NB4 (cell line): ENCODE data around the gene CTSA.

ENCODE experiments used
- POLR2A ChIP-seq: IDR thresholded peaks from 2 replicates; pipeline ENCODE4 v1.6.1; 2011; ENCODE audit warnings: mild to moderate bottlenecking; ENCODE audit not compliant: insufficient read length; ENCODE audit errors: extremely low read depth
- TF ChIP-seq, protein P1 (sequence below): IDR thresholded peaks from one replicate; pipeline ENCODE4 v1.5.1; 2012; ENCODE audit warnings: low read depth, low read length

- TF ChIP-seq, protein P1, sequence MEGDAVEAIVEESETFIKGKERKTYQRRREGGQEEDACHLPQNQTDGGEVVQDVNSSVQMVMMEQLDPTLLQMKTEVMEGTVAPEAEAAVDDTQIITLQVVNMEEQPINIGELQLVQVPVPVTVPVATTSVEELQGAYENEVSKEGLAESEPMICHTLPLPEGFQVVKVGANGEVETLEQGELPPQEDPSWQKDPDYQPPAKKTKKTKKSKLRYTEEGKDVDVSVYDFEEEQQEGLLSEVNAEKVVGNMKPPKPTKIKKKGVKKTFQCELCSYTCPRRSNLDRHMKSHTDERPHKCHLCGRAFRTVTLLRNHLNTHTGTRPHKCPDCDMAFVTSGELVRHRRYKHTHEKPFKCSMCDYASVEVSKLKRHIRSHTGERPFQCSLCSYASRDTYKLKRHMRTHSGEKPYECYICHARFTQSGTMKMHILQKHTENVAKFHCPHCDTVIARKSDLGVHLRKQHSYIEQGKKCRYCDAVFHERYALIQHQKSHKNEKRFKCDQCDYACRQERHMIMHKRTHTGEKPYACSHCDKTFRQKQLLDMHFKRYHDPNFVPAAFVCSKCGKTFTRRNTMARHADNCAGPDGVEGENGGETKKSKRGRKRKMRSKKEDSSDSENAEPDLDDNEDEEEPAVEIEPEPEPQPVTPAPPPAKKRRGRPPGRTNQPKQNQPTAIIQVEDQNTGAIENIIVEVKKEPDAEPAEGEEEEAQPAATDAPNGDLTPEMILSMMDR = no peak
- no peak for TF ChIP-seq POLR2A
Measured at GRCh38 chr20:45841407-45842129, 49.6 kb upstream of the CTSA start.
